ENCODE data around the gene RGS19.
"Not testable (repeated sequence)": the region's sequence is repeated elsewhere in the genome, so short reads cannot be mapped to it uniquely, and the experiment has no call there.

Gene RGS19

GRCh38 chr20:64092258-64093012 lies 13.1 kb upstream of the RGS19 start:
- DNase-seq: no peak

- DNase-seq: no peak
Observed at GRCh38 chr20:64091770-64092169, 12.5 kb upstream of the RGS19 start.

GRCh38 chr20:64091340-64091739 lies 12.0 kb upstream of the RGS19 start:
- no peak for DNase-seq

- DNase-seq: no peak
Observed at GRCh38 chr20:64090165-64090564, 10.8 kb upstream of the RGS19 start.

- DNase-seq: not testable (repeated sequence)
Observed at GRCh38 chr20:64088586-64088985, 9.3 kb upstream of the RGS19 start.

- DNase-seq: not testable (repeated sequence)
Observed at GRCh38 chr20:64087226-64087825, 8.0 kb upstream of the RGS19 start.

- no peak for DNase-seq
Observed at GRCh38 chr20:64086801-64087200, 7.5 kb upstream of the RGS19 start.

- DNase-seq: no peak
Observed at GRCh38 chr20:64084685-64085152, 5.4 kb upstream of the RGS19 start.

- no peak for DNase-seq
Observed at GRCh38 chr20:64083804-64084684, 4.7 kb upstream of the RGS19 start, which contains the start of gene LKAAEAR1. LKAAEAR1 (minus strand) TSS chr20:64084398; CDS start chr20:64084219, 179 bp downstream.

GRCh38 chr20:64083378-64083803 lies 4.1 kb upstream of the RGS19 start:
- DNase-seq: peak; percentile 78

GRCh38 chr20:64082820-64083377 lies 3.6 kb upstream of the RGS19 start:
- no peak for DNase-seq

GRCh38 chr20:64082126-64082731 lies 2.9 kb upstream of the RGS19 start:
- no peak for DNase-seq

- DNase-seq: no peak
Observed at GRCh38 chr20:64081624-64081964, 2.3 kb upstream of the RGS19 start.

- DNase-seq: no peak
Observed at GRCh38 chr20:64080813-64081623, 1.7 kb upstream of the RGS19 start.

GRCh38 chr20:64080013-64080812 lies 895 bp upstream of the RGS19 start, which contains the start of gene OPRL1:
OPRL1 (plus strand) TSS chr20:64080082; CDS start chr20:64092721, 12,639 bp downstream.
- DNase-seq: no peak

- no peak for DNase-seq
Observed at GRCh38 chr20:64078934-64079272, 415 bp downstream of the RGS19 start.

GRCh38 chr20:64077876-64078551 lies 1.3 kb downstream of the RGS19 start:
- DNase-seq: no peak

GRCh38 chr20:64077541-64077875 lies 1.8 kb downstream of the RGS19 start:
- no peak for DNase-seq

GRCh38 chr20:64077094-64077493 lies 2.2 kb downstream of the RGS19 start:
- DNase-seq: peak; percentile 48

All from suppressor macrophage treated with lipopolysaccharide for 4 hours (primary cell).